ENCODE measurements around the gene TES.

DNA sequence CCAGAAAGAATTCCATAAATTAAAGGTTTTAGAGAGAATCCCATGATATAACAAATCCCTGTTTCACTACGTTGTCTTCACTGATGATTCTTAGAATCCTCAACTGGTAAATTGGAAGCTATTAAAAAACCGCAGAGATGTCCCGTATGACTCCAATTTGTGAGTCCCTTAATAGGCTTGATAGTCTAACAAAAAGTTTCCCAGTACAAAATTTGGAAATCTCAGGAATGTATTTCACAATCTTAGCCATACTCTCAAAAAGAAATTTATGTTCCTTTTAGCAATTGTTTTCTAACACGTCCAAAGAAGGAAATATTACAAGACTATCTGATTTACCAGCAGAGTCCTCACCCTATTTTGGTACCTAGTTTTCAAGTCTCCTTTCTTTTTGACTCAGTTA, 2.5 kb downstream of the TES start:
- no peak for TF ChIP-seq ZNF274 (IDR thresholded peaks at IDR 0.05; ENCODE audit: borderline replicate concordance, extremely low read depth, low read length)
- TF ChIP-seq, protein P1, sequence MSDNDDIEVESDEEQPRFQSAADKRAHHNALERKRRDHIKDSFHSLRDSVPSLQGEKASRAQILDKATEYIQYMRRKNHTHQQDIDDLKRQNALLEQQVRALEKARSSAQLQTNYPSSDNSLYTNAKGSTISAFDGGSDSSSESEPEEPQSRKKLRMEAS (IDR thresholded peaks at IDR 0.05), result no peak
- TF ChIP-seq, protein P2, sequence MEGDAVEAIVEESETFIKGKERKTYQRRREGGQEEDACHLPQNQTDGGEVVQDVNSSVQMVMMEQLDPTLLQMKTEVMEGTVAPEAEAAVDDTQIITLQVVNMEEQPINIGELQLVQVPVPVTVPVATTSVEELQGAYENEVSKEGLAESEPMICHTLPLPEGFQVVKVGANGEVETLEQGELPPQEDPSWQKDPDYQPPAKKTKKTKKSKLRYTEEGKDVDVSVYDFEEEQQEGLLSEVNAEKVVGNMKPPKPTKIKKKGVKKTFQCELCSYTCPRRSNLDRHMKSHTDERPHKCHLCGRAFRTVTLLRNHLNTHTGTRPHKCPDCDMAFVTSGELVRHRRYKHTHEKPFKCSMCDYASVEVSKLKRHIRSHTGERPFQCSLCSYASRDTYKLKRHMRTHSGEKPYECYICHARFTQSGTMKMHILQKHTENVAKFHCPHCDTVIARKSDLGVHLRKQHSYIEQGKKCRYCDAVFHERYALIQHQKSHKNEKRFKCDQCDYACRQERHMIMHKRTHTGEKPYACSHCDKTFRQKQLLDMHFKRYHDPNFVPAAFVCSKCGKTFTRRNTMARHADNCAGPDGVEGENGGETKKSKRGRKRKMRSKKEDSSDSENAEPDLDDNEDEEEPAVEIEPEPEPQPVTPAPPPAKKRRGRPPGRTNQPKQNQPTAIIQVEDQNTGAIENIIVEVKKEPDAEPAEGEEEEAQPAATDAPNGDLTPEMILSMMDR (IDR thresholded peaks at IDR 0.05; ENCODE audit: control extremely low read depth in 1 of 3, insufficient read depth in 1 of 3, low read depth in 1 of 3, low read length in 3 of 3), result no peak
- TF ChIP-seq EZH2 (IDR thresholded peaks at IDR 0.05; ENCODE audit: low read depth, low read length, severe bottlenecking), result no peak
- no peak for TF ChIP-seq EGR1 (IDR thresholded peaks at IDR 0.05; ENCODE audit: borderline replicate concordance, low read depth, low read length)
- no peak for TF ChIP-seq CREB1 (IDR thresholded peaks at IDR 0.05)
- no peak for TF ChIP-seq POLR2A (IDR thresholded peaks at IDR 0.05; ENCODE audit: control extremely low read depth in 1 of 2, low read depth in 2 of 2, low read length in 2 of 2)
- no peak for TF ChIP-seq CHD1 (IDR thresholded peaks at IDR 0.05; ENCODE audit: low read depth, low read length)
